GM18508 (cell line): ENCODE measurements around the gene MKNK1.
A peak's percentile ranks its signal among the peaks of the same experiment; 100 is the strongest.
"Not testable (repeated sequence)": the region's sequence is repeated elsewhere in the genome, so short reads cannot be mapped to it uniquely, and the experiment has no call there.

Experiments used
- ATAC-seq: cut with Tn5 transposase; IDR thresholded peaks from one replicate; pipeline ENCODE4 v1.9.1; 2021; ENCODE audit warnings: moderate number of reproducible peaks; ENCODE audit not compliant: insufficient read depth, unreplicated experiment

Gene MKNK1

GRCh38 chr1:46603858-46604549 is at the start of gene MKNK1:
Gene MKNK1 (minus strand): TSS chr1:46604268. CDS start chr1:46583327, 20,941 bp downstream.
- peak; percentile 87 for ATAC-seq

- ATAC-seq, result no peak
Measured at GRCh38 chr1:46653405-46653958, 49.4 kb upstream of the MKNK1 start.

DNA sequence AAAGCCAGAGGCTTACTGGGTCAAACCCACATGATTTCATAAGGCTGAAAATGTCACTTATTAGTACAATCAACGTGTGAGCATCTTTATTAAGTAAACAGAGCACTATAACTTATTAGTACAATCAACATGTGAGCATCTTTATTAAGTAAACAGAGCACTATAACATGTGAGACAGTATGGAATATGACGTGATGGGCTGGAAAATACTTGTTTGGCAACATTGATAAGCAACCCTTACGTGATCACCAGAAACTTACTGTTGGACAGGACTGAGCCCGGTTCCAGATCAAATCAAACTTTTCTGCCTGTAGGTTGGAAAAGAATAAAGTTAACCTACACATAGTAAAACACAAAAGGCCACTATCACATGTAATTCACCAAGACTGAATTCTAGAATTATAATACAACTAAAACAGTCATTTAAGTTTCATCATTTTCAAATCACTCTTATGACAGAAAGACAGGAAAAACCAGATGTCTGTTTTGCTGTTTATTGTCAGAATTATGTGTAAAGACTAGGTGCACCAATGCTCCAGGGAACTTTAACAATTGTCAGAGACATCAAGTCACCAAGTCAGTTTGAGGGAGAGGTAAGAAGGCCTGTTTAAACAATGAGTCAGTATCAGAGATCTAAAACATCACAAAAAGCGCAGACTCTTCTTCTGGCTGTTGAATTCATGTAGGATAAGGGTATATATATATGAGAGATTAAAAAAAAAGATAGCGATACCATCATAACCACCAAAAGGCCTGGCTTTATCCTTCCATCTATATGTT is 48.4 kb upstream of the MKNK1 start:
- ATAC-seq, result no peak

GRCh38 chr1:46651152-46651551 is 47.1 kb upstream of the MKNK1 start:
- not testable (repeated sequence) for ATAC-seq

- ATAC-seq, result no peak
Measured at GRCh38 chr1:46650491-46650890, 46.4 kb upstream of the MKNK1 start.

DNA sequence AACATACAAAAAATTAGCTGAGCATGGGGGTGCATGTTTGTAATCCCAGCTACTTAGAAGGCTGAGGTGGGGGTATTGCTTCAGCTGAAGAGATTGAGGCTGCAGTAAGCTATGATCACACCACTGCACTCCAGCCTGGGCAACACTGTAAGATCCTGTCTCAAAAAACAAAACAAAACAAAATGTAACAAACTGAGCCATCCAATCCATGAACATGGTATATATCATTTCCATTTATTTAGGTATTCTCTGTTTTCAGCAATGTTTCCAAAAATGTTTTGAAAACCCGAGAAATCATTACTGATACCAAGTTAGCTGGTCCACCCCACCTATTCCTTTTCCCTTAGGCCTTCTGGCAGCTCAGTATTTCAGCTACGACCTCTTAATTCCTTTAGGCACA is 45.7 kb upstream of the MKNK1 start:
- ATAC-seq, result no peak

GRCh38 chr1:46647611-46648010 is 43.5 kb upstream of the MKNK1 start:
- no peak for ATAC-seq

- ATAC-seq, result no peak
Measured at GRCh38 chr1:46646844-46647243, 42.8 kb upstream of the MKNK1 start.

DNA sequence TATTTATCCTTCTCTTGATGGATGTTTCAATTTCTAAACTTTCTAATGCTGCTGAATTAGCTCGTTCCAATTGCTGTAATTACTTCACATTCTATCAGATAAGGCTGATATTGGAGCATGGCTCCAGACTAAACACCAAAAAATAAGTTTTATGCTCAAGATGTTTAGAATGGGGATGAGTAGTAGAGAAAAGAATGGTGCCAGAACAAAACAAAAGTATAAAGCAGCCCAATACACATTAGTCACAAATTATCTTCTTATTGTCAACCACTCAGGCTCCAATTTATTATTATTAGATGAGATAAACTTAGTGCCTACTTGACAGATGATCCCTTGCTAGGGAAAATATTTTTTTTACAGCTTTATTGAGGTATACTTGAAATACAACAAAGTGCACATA is 42.3 kb upstream of the MKNK1 start:
- no peak for ATAC-seq

- no peak for ATAC-seq
Measured at GRCh38 chr1:46645815-46646214, 41.7 kb upstream of the MKNK1 start.

- no peak for ATAC-seq
Measured at GRCh38 chr1:46643368-46643775, 39.3 kb upstream of the MKNK1 start.

DNA sequence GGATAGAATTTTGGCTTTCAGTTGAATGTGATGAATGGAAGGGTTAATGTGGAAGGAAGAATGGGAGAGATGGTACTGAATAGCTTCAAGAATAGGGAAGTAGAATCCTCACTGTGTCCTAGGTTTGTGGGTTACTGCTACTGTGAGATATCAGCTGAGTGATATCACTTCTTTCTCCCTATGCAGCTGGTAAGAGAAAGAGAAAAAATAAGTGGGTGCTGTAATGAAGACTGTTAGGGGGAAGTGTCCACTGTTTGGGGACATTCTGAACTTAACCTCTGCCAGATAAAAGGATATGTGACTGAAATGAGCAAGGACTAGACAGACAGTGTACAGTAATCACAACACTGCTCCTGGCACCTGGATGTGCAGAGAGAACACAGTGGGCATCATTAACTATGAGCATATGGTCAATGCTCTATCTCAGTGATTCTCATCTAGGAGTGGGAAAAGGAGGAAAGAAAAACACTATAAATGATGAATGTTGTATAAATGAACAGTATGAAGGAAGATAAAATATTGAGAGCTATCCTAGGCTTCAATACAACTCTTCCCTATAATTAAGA is 38.1 kb upstream of the MKNK1 start:
- ATAC-seq, result no peak

- ATAC-seq, result no peak
Measured at GRCh38 chr1:46639547-46639946, 35.5 kb upstream of the MKNK1 start.

DNA sequence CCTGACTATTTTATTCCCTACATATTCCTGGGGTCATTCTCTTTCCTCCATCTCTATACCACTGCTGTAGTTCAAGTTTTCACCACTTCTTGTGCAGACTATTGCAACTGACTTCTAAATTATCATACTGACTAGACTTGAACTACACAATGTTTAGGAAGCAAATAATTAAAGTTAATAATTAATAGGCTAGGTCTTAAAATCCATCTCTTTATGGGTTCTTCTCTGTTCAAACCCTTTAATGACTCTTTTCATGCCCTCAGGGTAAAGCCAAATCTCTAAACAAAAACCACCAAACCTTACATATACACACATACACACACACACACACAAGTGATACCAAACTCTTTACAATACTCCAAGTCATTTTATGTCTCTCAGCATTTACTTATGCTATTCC is 34.9 kb upstream of the MKNK1 start:
- ATAC-seq, result no peak

GRCh38 chr1:46637444-46638083 is 33.5 kb upstream of the MKNK1 start:
- no peak for ATAC-seq

GRCh38 chr1:46635205-46635604 is 31.1 kb upstream of the MKNK1 start:
- ATAC-seq, result no peak

DNA sequence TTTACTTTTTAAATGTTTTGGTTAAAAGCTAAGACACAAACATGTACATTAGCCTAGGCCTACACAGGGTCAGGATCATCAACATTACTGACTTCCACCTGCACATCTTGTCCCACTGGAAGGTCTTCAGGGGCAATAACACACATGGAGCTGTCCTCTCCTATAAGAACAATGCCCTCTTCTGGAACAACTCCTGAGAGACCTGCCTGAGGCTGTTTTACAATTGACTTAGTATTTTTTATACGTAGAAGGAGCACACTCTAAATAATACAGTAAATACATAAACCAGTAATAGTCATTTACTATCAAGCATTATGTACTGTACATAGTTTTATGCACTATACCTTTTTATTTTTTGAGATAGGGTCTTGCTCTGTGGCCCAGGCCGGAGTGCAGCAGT is 26.7 kb upstream of the MKNK1 start:
- ATAC-seq, result no peak

- ATAC-seq, result no peak
Measured at GRCh38 chr1:46623743-46624644, 19.9 kb upstream of the MKNK1 start.

- ATAC-seq, result no peak
Measured at GRCh38 chr1:46622344-46622743, 18.3 kb upstream of the MKNK1 start.

GRCh38 chr1:46621930-46622329 is 17.9 kb upstream of the MKNK1 start:
- no peak for ATAC-seq
